ENCODE measurements around the gene TRIM5. TPM values are rescaled to one million over a fixed set of nuclear protein-coding genes. Genes with fewer than 3 reads are reported as not detected.
"Not testable (repeated sequence)": the region's sequence is repeated elsewhere in the genome, so short reads cannot be mapped to it uniquely, and the experiment has no call there.

Gene TRIM5, protein sequence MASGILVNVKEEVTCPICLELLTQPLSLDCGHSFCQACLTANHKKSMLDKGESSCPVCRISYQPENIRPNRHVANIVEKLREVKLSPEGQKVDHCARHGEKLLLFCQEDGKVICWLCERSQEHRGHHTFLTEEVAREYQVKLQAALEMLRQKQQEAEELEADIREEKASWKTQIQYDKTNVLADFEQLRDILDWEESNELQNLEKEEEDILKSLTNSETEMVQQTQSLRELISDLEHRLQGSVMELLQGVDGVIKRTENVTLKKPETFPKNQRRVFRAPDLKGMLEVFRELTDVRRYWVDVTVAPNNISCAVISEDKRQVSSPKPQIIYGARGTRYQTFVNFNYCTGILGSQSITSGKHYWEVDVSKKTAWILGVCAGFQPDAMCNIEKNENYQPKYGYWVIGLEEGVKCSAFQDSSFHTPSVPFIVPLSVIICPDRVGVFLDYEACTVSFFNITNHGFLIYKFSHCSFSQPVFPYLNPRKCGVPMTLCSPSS
- 9.3 and 9.7 TPM in 2 replicates for total RNA-seq

DNA sequence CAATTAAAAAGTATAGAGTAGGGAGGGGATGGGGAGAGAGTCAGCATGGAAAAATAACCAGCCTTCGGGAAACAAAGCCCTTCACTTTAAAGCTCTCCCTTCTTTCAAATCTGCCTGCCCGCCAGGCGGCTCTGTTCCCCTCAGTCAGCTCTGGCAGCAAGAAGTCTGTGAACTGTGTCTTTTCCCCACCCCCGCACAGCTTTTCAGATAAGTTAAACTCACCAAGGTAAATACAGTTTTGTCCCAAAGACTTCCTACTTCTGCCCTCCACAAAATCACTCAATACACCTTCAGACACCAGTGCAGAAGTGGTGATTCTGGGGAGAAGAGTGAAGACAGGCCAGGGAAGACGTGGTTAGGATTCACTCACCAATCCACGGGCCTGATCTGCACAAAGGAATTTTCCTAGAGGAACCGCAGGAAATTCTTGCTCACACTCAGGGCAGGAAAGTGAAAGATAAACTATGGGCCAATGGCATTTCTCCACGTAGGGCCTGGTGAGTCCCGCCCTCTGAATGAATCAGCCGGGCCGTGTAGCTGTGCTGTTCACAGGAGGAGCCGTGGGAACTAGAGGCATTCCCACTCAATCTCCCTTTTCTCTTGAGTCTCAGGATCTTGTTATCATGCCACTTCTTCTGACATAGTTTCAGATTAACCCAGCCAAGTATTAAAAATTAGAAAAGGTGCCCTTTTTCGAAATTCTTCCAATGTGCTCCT lies at the start of gene TRIM5:
TSS of gene TRIM5 (minus strand) at position 429 of the 717 bp plus-strand sequence. CDS start 4,897 bp downstream, outside the sequence.
- peak within 1 kb of the TSS; percentile 97 for H3K4me3 Mint-ChIP-seq
- peaks cover 44% of the 10 kb centered on the region for H3K4me1 Mint-ChIP-seq
- intact Hi-C loops (cut with micrococcal nuclease), result loop anchor here (1.0 to 10.0 kb wide), 7 partner anchors 7 to 1078 kb away; partner anchors contain the start of genes APBB1, CAVIN3, CNGA4 and FHIP1B
- no peaks in the 10 kb centered on the region for H3K9me3 Mint-ChIP-seq
- no peaks in the 10 kb centered on the region for H3K27me3 Mint-ChIP-seq
- peak within 1 kb of the TSS; percentile 95 for H3K27ac Mint-ChIP-seq
- peaks cover 12% of the 10 kb centered on the region for H3K36me3 Mint-ChIP-seq (ENCODE audit: low read depth)
- peak; percentile 94 for DNase-seq

DNA sequence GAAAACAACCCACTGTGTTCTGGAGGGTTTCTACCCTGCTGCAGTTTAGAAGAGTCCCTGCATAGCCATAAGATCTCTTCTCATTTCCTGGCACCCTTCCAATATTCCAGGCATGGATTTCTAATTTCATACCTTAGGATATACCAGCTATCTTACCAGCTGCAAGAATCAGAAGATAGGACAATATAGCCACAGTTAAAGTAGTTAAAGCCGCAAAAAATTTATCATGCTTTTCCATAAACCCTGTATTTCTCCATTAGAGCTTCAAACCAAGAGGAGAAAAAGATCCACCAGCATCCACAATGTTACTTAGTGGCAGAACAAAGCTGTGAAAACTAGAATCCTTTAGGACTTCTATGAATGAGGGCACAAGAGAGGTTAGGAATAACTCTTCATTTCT lies 42.8 kb upstream of the TRIM5 start:
- Mint-ChIP-seq H3K27ac (no peak overlapping the region), H3K9me3 (no peaks in the 10 kb centered on the region), H3K4me3 (no peak overlapping the region), H3K4me1 (no peaks in the 10 kb centered on the region), H3K36me3 (ENCODE audit: low read depth) (peaks cover 2% of the 10 kb centered on the region), H3K27me3 (no peaks in the 10 kb centered on the region)
- intact Hi-C loops (cut with micrococcal nuclease), result no loop called here
- no peak for DNase-seq

DNA sequence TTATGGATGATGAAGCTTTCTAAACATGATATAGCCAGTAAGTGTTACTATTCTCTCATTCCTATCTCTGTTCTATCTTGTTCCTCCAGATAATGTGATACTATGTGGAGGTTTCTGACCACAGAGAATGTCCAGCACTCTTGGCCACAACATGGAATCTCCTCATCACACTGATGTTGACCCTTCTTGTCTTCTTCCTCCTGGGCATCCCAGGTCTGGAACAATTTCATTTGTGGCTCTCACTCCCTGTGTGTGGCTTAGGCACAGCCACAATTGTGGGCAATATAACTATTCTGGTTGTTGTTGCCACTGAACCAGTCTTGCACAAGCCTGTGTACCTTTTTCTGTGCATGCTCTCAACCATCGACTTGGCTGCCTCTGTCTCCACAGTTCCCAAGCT lies 41.5 kb upstream of the TRIM5 start:
- Mint-ChIP-seq H3K27me3 (no peaks in the 10 kb centered on the region), H3K4me3 (no peak overlapping the region), H3K36me3 (ENCODE audit: low read depth) (no peaks in the 10 kb centered on the region), H3K4me1 (no peaks in the 10 kb centered on the region), H3K27ac (no peak overlapping the region), H3K9me3 (no peaks in the 10 kb centered on the region)
- DNase-seq, result no peak
- intact Hi-C loops (cut with micrococcal nuclease), result no loop called here

DNA sequence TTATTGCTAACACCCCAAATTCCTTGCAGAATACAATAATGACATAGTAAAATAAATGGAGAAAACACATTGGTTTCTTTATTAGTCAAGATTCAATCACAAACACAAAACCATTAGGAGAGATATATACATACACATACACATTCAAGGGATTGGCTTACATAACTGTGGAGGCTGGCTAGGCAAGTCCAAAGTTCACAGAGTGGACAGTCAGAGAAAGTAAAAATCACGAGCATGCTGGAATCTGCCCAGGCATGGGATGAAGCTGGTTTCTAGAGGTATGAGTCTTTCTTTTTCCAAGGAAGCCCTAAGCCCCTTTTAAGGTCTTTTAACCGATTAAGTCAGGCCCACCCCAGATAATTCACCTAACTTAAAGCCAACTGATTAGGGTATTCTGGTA lies 37.7 kb upstream of the TRIM5 start:
- H3K27ac Mint-ChIP-seq, result no peak overlapping the region
- H3K4me1 Mint-ChIP-seq, result no peaks in the 10 kb centered on the region
- no peak overlapping the region for H3K4me3 Mint-ChIP-seq
- H3K36me3 Mint-ChIP-seq (ENCODE audit: low read depth), result peaks cover 17% of the 10 kb centered on the region
- no peak for DNase-seq
- H3K27me3 Mint-ChIP-seq, result no peaks in the 10 kb centered on the region
- H3K9me3 Mint-ChIP-seq, result peaks cover 3% of the 10 kb centered on the region
- intact Hi-C loops (cut with micrococcal nuclease), result no loop called here

DNA sequence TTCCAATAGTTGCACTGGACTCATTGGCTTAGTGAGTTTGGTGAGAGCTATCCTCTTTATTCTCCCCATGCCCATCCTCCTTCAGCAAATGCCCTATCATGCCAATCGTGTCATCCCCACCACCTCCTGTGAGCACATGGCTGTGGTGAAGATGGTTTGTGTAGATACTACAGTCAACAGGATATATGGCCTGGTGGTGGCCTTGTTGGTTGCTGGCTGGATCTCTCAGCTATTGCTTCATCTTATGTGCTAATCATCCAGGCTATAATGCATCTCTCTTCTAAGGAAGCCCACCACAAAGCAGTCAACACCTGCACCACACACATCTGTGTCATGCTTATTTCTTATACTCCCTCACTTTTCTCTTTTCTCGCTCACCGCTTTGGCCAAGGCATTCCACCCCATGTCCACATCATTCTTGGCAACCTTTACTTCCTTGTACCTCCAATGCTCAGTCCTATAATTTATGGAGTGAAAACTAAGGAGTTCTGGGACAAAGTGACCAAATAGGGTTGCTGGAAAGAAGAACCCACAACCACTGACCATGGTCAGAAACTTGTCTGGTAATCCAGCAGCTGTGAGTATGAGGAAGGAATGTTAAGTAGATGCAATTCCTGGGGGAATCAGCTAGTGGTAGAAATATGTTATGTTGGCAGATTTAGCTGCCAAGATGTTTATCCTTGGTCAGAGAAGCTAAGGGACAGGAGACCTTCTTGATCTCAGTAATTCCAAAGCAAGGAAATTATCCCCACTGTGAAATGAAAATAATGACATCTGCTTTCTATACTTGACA lies 35.0 kb upstream of the TRIM5 start:
- no peak for DNase-seq
- no peaks in the 10 kb centered on the region for H3K4me1 Mint-ChIP-seq
- H3K4me3 Mint-ChIP-seq, result no peak overlapping the region
- H3K9me3 Mint-ChIP-seq, result peaks cover 6% of the 10 kb centered on the region
- intact Hi-C loops (cut with micrococcal nuclease), result no loop called here
- H3K36me3 Mint-ChIP-seq (ENCODE audit: low read depth), result peaks cover 19% of the 10 kb centered on the region
- no peak overlapping the region for H3K27ac Mint-ChIP-seq
- no peaks in the 10 kb centered on the region for H3K27me3 Mint-ChIP-seq

DNA sequence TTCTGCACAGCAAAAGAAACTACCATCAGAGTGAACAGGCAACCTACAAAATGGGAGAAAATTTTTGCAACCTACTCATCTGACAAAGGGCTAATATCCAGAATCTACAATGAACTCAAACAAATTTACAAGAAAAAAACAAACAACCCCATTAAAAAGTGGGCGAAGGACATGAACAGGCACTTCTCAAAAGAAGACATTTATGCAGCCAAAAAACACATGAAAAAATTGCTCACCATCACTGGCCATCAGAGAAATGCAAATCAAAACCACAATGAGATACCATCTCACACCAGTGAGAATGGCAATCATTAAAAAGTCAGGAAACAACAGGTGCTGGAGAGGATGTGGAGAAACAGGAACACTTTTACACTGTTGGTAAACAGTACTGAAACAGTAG lies 31.6 kb upstream of the TRIM5 start:
- H3K27ac Mint-ChIP-seq; intact Hi-C loops (cut with micrococcal nuclease); H3K4me3 Mint-ChIP-seq; H3K9me3 Mint-ChIP-seq; DNase-seq; H3K27me3 Mint-ChIP-seq; H3K4me1 Mint-ChIP-seq: not testable (repeated sequence)
- H3K36me3 Mint-ChIP-seq (ENCODE audit: low read depth), result peaks cover 27% of the 10 kb centered on the region

DNA sequence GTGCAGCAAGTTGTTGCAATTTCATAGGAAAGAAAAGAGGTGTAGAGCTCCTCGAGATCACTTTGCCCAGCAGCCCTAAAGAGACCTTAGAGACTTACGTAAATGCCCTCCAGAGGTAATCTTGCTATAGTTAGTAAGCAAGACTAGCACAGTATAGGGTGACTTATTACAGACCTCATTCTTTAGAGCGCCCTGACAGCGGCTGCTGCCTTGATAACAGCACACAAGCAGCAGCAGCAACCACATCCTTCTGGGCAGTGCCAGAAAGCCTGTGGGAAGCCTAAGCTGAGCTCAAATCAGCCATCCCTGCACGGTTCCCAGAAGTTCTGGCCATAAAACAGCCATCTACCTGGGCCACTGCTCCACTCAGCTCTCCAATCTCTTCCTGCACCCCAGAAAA lies 28.8 kb upstream of the TRIM5 start:
- Mint-ChIP-seq H3K27ac (no peak overlapping the region), H3K4me3 (no peak overlapping the region), H3K4me1 (no peaks in the 10 kb centered on the region), H3K36me3 (ENCODE audit: low read depth) (peaks cover 38% of the 10 kb centered on the region), H3K9me3 (peaks cover 6% of the 10 kb centered on the region), H3K27me3 (no peaks in the 10 kb centered on the region)
- DNase-seq, result no peak
- intact Hi-C loops (cut with micrococcal nuclease), result no loop called here

DNA sequence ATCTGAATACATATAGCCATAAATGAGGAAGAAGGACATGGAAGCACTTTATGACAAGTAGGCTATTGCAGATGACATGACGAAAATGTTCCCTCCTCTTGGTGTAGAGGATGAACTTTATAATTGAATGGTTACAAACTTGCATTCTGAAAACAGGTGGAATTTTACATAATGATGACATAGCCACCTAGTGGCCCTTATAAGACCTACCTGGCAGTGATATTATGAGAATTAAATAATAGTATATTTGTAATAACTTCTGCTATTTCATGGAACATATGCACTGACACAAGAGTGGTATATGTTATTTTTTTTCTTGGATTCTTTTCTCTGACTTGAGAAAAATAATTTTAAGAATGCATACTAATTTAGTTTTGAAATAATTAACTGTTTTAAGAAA lies 27.6 kb upstream of the TRIM5 start:
- Mint-ChIP-seq H3K4me3 (no peak overlapping the region), H3K27ac (peak overlapping the region; percentile 36), H3K4me1 (no peaks in the 10 kb centered on the region), H3K9me3 (peaks cover 2% of the 10 kb centered on the region), H3K27me3 (no peaks in the 10 kb centered on the region), H3K36me3 (ENCODE audit: low read depth) (peaks cover 41% of the 10 kb centered on the region)
- no peak for DNase-seq
- intact Hi-C loops (cut with micrococcal nuclease), result loop anchor here (1.0 kb wide), 1 partner anchor 112 kb away; no protein-coding TSS in a partner anchor

DNA sequence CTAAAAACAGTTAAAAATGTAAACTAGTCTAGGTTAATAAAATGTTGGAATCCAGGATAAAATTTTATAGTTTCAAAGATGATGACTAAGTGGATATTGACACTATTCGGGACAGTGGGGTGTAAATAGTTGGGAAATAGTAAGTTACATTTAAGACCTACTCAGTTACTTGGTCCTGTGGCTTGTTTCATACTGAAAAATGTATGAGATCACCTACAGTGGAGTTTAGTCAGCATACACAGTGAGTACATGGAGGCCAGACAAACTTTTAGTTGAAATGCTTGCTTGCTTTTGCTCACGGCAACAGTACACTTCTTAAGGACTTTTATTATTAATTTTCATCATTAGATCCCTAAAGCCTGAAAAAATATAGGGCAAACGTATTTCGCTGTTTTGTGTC lies 20.8 kb upstream of the TRIM5 start:
- H3K27ac Mint-ChIP-seq, result no peak overlapping the region
- peaks cover 74% of the 10 kb centered on the region for H3K36me3 Mint-ChIP-seq (ENCODE audit: low read depth)
- H3K4me3 Mint-ChIP-seq, result no peak overlapping the region
- no peak for DNase-seq
- H3K27me3 Mint-ChIP-seq, result no peaks in the 10 kb centered on the region
- H3K4me1 Mint-ChIP-seq, result peaks cover 14% of the 10 kb centered on the region
- H3K9me3 Mint-ChIP-seq, result no peaks in the 10 kb centered on the region
- intact Hi-C loops (cut with micrococcal nuclease), result no loop called here

DNA sequence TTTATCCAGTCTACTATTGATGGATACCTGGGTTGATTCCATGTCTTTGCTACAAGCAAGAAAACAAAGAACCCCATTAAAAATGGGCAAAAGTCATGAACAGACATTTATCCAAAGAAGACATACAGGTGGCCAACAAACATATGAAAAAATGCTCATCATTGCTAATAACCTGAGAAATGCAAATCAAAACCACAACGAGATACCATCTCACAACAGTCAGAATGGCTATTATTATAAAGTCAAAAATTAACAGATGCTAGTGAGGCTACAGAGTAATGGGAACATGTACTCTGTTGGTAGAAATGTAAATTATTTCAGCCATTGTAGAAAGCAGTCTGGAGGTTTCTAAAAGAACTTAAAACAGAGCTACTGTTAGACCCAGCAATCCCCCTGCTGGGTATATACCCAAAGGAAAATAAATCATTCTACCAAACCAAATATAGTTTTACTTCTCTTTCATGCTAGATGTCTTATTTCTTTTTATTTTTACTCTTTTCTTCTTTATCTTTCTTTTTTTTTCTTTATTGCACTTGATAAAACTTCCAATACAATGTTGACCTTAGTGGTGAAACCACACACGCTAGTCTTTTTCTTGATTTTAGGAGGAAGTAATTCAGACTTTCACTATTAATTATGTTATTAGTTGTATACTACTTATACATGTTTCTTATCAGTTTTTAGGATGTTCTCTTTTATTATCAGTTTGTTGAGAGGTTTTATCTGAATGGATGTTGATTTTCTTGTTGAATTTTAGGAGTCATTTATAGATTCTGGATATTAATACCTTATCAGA lies 19.1 kb upstream of the TRIM5 start:
- Mint-ChIP-seq H3K36me3 (ENCODE audit: low read depth) (peaks cover 70% of the 10 kb centered on the region), H3K9me3 (no peaks in the 10 kb centered on the region), H3K4me3 (no peak overlapping the region), H3K27me3 (no peaks in the 10 kb centered on the region), H3K4me1 (peaks cover 18% of the 10 kb centered on the region), H3K27ac (no peak overlapping the region)
- intact Hi-C loops (cut with micrococcal nuclease), result no loop called here
- DNase-seq, result no peak

DNA sequence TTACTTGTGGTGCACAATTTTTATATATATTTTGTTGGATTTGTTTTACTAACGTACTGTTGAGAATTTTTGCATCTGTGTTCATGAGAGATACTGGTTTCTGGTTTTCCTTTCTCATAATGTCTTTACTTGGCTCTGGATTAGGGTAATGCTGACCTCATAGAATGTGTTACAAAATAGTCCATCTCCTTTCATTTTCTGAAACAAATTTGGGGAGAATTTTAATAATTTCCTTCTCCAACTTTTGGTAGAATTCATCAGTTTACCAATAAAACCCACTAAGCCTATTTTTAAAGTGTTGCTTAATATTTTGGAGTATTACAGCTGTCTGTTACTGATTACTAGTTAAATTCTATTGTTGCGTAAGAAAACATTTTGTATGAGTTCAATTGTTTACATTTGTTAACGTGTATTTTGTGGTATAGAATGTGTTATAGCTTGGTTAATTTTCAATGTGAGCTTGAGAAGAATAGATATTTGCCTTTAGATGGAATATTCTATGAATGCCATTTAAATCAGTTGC lies 16.2 kb upstream of the TRIM5 start:
- Mint-ChIP-seq H3K4me1 (peaks cover 32% of the 10 kb centered on the region), H3K27ac (peak overlapping the region; percentile 2), H3K27me3 (no peaks in the 10 kb centered on the region)

DNA sequence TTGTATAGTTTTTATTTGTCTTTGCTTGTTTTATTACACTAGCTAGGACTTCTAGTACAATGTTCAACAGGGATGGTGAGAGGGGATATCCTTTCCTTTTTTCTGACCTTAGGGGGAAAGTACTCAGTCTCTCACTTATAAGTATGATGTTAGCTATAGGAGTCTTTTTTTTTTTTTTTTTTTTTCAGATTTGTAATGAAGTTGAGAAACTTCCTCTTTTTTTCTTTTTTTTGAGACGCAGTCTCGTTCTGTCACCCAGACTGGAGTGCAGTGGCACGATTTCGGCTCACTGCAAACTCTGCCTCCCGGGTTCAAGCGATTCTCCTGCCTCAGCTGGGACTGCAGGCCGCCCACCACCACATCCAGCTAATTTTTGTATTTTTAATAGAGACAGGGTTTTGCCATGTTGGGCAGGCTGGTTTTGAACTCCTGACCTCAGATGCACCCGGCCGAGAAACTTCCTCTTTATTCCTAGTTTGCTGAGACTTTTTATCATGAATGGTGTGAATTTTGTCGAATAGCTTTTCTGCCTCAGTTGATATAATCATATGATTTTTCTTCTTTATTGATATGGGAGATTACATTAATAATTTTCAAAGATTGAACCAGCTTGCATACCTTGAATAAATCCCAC lies 15.7 kb upstream of the TRIM5 start:
- Mint-ChIP-seq H3K27ac (no peak overlapping the region), H3K4me1 (peaks cover 32% of the 10 kb centered on the region), H3K27me3 (no peaks in the 10 kb centered on the region), H3K36me3 (ENCODE audit: low read depth) (peaks cover 74% of the 10 kb centered on the region), H3K9me3 (no peaks in the 10 kb centered on the region), H3K4me3 (peak overlapping the region; percentile 26)
- peak; percentile 31 for DNase-seq
- intact Hi-C loops (cut with micrococcal nuclease), result no loop called here

More for the DNA sequence above, 16.2 kb upstream of the TRIM5 start:
- H3K4me3 Mint-ChIP-seq, result no peak overlapping the region
- DNase-seq, result no peak
- intact Hi-C loops (cut with micrococcal nuclease), result no loop called here
- no peaks in the 10 kb centered on the region for H3K9me3 Mint-ChIP-seq
- H3K36me3 Mint-ChIP-seq (ENCODE audit: low read depth), result peaks cover 76% of the 10 kb centered on the region
